AG10803 (cell line): ENCODE results near the gene NTRK2.

Source experiments
- DNase-seq: peaks from one replicate; pipeline ENCODE4 v3.0.0; 2010; ENCODE audit warnings: low read depth
- H3K4me3 ChIP-seq: 2 replicates; pipeline ENCODE4 v1.5.1; 2011; ENCODE audit warnings: mild to moderate bottlenecking, low read length, control low read depth
- CTCF ChIP-seq: conservative IDR thresholded peaks from 2 replicates; pipeline ENCODE4 v1.5.1; 2011; ENCODE audit warnings: mild to moderate bottlenecking, low read length, control low read depth, inconsistent platforms

NTRK2 gene

GRCh38 chr9:84819491-84819991 lies 150.0 kb downstream of the NTRK2 start:
- no peak for DNase-seq
- H3K4me3 ChIP-seq, result no peak overlapping the region
- TF ChIP-seq CTCF, result no peak

- H3K4me3 ChIP-seq, result no peak overlapping the region
- TF ChIP-seq CTCF, result no peak
- DNase-seq, result no peak
These were observed 151.9 kb downstream of the NTRK2 start for GRCh38 chr9:84821431-84821830.

GRCh38 chr9:84822589-84823233 lies 153.2 kb downstream of the NTRK2 start:
- no peak for DNase-seq
- TF ChIP-seq CTCF, result no peak
- no peak overlapping the region for H3K4me3 ChIP-seq

- no peak overlapping the region for H3K4me3 ChIP-seq
- no peak for DNase-seq
- no peak for TF ChIP-seq CTCF
These were observed 154.1 kb downstream of the NTRK2 start for GRCh38 chr9:84823421-84824271.

GRCh38 chr9:84827216-84827765 lies 157.8 kb downstream of the NTRK2 start:
- no peak for DNase-seq
- no peak overlapping the region for H3K4me3 ChIP-seq
- no peak for TF ChIP-seq CTCF

- H3K4me3 ChIP-seq, result no peak overlapping the region
- no peak for TF ChIP-seq CTCF
- no peak for DNase-seq
These were observed 158.5 kb downstream of the NTRK2 start for GRCh38 chr9:84828046-84828445.
